H1 (cell line): ENCODE results near the gene SYNJ2. TPM values are rescaled to one million over a fixed set of nuclear protein-coding genes. Genes with fewer than 3 reads are reported as not detected.

ENCODE experiments used
- EP300 ChIP-seq, 2 experiments: IDR thresholded peaks; 1 replicate in 1 of 2; 2 replicates in 1 of 2; pipeline ENCODE4 v1.6.1; 2011 to 2012; ENCODE audit warnings: low read depth in 2 of 2, low read length in 2 of 2, mild to moderate bottlenecking in 2 of 2, borderline replicate concordance in 1 of 2, inconsistent platforms in 1 of 2, moderate library complexity in 1 of 2
- TAF1 ChIP-seq: IDR thresholded peaks from 2 replicates; pipeline ENCODE4 v1.6.1; 2011; ENCODE audit warnings: mild to moderate bottlenecking, low read depth, low read length
- TAF7 ChIP-seq: optimal IDR thresholded peaks from 2 replicates; pipeline ENCODE3; 2011; ENCODE audit warnings: low read depth, mild to moderate bottlenecking, inconsistent platforms, low read length, moderate library complexity, borderline replicate concordance
- polyA plus RNA-seq, 7 experiments: library from polyadenylated mRNA; depleted of rRNA in 3 of 7; stranded (reverse) in 5 of 7; unstranded in 2 of 7; fragments of >200 nt in 5 of 7; fragments of 200-250 nt in 2 of 7; gene quantifications; 1 replicate in 5 of 7; 2 replicates in 1 of 7; 4 replicates in 1 of 7; pipeline versions ENCODE4 v1.2.1 to v1.2.3, GENCODE V29; 2011 to 2013; ENCODE audit warnings: missing spikeins in 2 of 7, mixed read lengths in 2 of 7
- total RNA-seq: library from RNA; stranded (reverse); fragmentation: NEBNext Ultra II Directional; extraction: Animal tissue kit (Norgen Biotek cat#: 25700); gene quantifications from 2 replicates; pipeline ENCODE4 v1.2.1, GENCODE V29; 2021

SYNJ2 gene
- total and polyA plus RNA-seq, 2 of the 8 experiments (the other 6 are each of a cell fraction or from before 2014, with no cell fraction given), result 3.7 to 13.9 TPM

DNA sequence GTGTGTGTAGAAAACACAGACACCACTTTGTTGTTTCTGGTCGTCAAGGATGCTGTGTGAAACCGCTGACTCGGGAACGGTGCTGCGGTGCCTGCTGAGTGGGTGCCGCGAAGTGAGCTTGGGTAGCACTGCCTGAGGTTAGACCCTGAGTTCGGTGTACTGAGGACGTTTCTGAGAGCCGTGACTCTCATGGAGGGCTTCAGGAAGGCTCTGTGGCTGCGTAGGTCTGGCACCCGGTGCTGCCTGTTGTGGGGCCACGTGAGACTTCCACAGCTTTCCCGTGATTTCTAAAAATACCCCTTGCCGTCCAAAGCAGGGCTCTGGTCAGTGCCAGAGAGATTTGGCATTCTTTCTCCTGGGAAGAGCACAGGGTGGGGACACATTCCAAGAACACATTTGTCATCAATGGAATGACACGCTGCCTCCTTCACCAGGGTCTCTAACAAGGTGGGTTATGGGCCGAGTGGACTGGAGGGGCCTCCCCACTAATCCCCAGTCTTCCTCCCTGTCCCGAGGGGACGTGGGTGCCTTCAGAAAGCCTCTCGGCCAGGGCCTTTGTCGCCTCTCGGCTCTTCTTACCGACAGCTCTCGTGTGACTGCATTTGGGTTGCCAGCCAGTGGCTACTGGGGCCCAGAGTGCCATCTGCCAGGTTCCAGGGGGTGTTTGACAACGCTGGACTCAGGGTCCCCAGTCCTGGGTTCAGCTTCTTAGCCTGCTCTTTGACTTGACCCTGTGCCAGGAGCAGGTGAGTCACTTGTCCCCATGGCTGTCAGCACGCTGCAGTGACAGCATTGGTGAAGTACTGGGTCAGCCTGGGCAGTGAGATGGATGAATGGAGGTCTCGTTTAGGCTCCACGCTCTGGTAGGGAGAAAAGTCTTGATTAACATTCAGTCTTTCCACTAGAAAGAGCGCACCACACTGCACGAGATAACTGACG is 62.2 kb downstream of the SYNJ2 start (continued):
- no peak for TF ChIP-seq TAF7
- no peak for TF ChIP-seq EP300 (IDR thresholded peaks at IDR 0.05; ENCODE audit: borderline replicate concordance in 1 of 2, low read depth in 2 of 2, low read length in 2 of 2)
- TF ChIP-seq TAF1, result no peak
